Measurements from ENCODE around the gene TBCD. TPM values are rescaled to one million over a fixed set of nuclear protein-coding genes. Genes with fewer than 3 reads are reported as not detected.

TBCD gene
- total RNA-seq, 1 donor from 2014 or later, result 84.8 TPM

DNA sequence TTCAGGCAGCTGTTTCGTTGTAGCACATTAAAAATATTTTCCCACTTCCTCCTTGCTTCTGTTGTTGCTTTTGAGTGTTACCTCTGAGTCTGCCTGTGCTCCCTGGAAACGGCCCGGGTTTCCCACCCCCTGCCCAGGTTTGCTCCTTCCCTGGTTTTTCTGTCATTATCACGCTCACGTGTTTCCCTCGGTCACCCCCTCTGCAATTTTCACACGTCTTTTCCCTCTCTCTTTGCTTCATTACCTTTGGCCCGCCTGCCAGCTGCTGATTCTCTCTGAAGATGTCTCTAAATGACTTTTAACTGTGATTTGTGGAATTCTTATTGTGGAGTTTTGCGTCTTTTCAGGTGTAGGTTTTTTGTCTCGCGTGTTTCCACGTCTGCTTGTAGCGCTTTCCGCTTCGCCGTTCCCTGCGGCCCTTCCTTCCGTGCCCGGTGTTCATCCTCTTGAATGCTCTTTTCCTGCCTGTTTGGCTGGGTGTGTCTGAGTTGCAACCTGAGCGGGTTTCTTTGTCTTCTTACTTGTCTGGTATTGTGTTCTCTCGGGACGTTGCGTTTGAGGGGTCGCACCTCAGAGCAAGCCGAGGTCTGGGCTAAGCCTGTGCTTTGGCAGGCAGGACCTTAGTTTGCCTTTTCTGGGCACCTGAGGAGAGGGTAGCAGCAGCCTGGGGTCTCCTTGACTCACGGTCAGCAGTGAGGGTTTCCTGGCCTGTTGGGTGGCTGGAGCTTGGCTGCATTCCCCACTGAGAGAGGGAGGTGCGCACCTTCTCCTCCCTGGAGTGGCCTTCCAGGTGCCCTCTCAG lies 184.3 kb downstream of the TBCD start:
- DNase-seq (peak; percentile 14), ATAC-seq (no peak)
- intact Hi-C loops (cut with DNase I), result no loop called here
- H3K27ac ChIP-seq, result no peak overlapping the region
- H3K4me3 ChIP-seq, result no peak overlapping the region
- TF ChIP-seq, protein P1, sequence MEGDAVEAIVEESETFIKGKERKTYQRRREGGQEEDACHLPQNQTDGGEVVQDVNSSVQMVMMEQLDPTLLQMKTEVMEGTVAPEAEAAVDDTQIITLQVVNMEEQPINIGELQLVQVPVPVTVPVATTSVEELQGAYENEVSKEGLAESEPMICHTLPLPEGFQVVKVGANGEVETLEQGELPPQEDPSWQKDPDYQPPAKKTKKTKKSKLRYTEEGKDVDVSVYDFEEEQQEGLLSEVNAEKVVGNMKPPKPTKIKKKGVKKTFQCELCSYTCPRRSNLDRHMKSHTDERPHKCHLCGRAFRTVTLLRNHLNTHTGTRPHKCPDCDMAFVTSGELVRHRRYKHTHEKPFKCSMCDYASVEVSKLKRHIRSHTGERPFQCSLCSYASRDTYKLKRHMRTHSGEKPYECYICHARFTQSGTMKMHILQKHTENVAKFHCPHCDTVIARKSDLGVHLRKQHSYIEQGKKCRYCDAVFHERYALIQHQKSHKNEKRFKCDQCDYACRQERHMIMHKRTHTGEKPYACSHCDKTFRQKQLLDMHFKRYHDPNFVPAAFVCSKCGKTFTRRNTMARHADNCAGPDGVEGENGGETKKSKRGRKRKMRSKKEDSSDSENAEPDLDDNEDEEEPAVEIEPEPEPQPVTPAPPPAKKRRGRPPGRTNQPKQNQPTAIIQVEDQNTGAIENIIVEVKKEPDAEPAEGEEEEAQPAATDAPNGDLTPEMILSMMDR (IDR thresholded peaks at IDR 0.05), result no peak
- H3K36me3 ChIP-seq, result peaks cover 88% of the 10 kb centered on the region
- peaks cover 7% of the 10 kb centered on the region for H3K4me1 ChIP-seq
- H3K27me3 ChIP-seq (ENCODE audit: low read depth), result no peaks in the 10 kb centered on the region
- no peaks in the 10 kb centered on the region for H3K9me3 ChIP-seq

DNA sequence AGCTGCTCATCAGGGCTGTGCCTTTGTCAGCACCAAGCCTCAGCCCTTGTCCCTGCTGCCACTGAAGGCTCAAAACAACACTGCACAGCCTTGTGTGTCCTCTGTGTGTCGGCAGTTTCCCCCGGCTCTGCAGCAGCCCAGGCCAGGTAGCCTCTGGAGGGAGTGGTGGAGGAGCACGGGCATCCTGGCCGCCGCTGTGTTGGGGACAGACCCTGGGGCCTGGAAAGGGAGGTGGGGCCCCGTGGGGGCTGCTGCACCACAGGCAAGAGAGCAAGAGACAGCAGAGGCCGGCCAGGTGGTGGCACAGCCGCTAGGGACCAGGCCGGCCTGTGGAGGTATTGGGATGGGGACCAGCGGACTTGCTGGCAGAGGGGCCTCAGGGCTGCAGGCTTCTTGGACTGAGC lies 184.9 kb downstream of the TBCD start:
- intact Hi-C loops (cut with DNase I), result no loop called here
- DNase-seq (peak; percentile 42), ATAC-seq (no peak)
- TF ChIP-seq, protein P1 (IDR thresholded peaks at IDR 0.05), result no peak
- Histone ChIP-seq H3K9me3 (no peaks in the 10 kb centered on the region), H3K4me1 (peaks cover 7% of the 10 kb centered on the region), H3K27me3 (ENCODE audit: low read depth) (no peaks in the 10 kb centered on the region), H3K4me3 (no peak overlapping the region), H3K27ac (no peak overlapping the region), H3K36me3 (peaks cover 88% of the 10 kb centered on the region)

DNA sequence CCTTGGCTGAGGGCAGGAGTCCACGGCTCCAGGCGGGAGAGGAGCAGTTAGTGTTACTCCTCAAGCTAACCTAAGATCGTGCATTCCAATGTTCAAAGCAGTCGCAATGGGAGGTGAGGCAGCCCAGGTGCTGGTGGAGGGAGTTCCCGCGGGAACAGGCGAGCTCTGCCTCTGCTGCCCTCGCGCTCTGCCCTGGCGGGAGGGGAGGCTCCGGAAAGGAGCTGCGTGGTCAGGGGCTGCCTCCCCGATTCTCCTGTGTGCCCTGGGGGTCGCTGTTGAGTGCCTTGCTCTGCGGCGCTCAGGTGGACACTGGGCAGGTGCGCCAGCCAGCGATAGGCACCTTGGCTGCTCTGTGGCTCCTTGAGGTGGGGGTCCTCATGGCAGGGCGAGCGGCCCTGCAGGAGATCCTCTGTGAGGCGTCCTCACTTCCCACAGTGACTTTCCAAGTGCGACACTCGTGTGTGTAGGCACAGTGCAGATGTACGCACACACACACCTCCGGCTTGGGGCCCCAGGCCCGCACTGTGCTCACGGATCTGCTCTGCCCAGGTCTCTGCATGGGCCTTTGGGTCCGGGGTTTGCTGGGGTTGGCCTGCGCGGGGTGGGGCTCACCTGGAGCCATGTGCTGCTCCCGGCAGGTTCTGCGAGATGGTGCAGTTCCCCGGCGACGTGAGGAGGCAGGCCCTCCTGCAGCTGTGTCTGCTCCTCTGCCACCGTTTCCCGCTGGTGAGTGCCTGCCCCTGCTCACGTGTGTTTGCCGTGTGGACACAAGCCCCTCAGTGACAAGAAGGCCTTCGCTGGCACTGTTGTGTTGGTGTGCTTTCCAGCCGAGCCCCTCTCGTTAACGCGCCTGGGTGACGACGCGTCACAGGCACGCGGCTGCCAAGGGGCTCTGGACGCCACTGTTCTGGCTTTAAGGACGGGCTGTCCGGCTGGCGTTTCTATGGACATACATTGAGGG lies 185.8 kb downstream of the TBCD start:
- no peaks in the 10 kb centered on the region for H3K9me3 ChIP-seq
- H3K4me1 ChIP-seq, result peaks cover 7% of the 10 kb centered on the region
- no peaks in the 10 kb centered on the region for H3K27me3 ChIP-seq (ENCODE audit: low read depth)
- peak; percentile 44 for DNase-seq
- peaks cover 89% of the 10 kb centered on the region for H3K36me3 ChIP-seq
- ATAC-seq, result no peak
- intact Hi-C loops (cut with DNase I), result no loop called here
- TF ChIP-seq, protein P1 (IDR thresholded peaks at IDR 0.05), result no peak
- no peak overlapping the region for H3K4me3 ChIP-seq
- no peak overlapping the region for H3K27ac ChIP-seq

DNA sequence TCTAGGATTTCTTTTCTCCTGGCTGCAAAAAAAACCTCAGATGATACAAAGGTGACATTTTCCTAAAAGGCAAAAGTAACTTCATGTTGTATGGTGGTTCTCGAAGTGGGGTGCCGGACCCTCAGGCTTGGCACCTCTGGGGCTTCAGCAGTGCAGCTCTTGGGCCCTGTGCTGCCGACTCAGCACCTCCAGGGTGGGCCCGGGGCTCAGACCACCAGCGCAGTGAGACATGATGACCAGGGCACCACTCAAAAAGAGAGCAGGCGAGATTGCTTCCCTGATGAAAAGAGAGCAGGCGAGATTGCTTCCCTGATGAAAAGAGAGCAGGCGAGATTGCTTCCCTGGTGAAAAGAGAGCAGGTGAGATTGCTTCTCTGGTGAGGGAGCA lies 186.6 kb downstream of the TBCD start:
- Histone ChIP-seq H3K4me3 (no peak overlapping the region), H3K4me1 (peaks cover 7% of the 10 kb centered on the region), H3K27me3 (ENCODE audit: low read depth) (no peaks in the 10 kb centered on the region), H3K27ac (no peak overlapping the region), H3K9me3 (no peaks in the 10 kb centered on the region), H3K36me3 (peaks cover 89% of the 10 kb centered on the region)
- no peak for ATAC-seq
- intact Hi-C loops (cut with DNase I), result no loop called here
- TF ChIP-seq, protein P1 (IDR thresholded peaks at IDR 0.05), result no peak
- DNase-seq, result peak; percentile 28

DNA sequence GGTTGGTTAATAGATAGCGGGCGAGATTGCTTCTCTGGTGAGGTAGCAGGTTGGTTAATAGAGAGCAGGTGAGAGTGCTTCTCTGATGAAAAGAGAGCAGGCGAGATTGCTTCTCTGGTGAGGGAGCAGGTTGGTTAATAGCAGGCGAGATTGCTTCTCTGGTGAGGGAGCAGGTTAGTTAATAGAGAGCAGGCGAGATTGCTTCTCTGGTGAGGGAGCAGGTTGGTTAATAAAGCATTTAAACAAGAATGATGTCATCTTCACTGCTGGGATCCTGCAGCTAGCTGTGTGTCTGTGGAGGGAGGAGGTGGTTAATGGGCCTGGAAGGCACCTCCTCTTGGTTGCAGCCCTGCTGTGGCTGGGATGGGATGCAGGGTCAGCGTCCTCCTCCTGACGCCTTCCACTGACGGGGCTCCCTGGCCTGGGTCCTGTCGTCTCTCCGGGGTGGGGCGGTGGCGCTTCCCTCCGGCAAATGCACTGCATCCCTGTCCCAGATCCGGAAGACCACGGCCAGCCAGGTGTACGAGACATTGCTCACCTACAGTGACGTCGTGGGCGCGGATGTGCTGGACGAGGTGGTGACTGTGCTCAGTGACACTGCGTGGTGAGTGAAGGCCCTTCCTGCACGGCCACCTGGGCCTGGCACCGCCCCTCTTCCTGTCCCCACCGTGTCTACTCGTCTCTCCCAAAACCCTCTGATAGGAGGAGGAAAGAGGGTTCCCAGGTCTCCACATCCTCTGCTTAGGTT lies 187.2 kb downstream of the TBCD start:
- TF ChIP-seq, protein P1 (IDR thresholded peaks at IDR 0.05), result no peak
- Histone ChIP-seq H3K4me1 (peaks cover 7% of the 10 kb centered on the region), H3K27ac (no peak overlapping the region), H3K27me3 (ENCODE audit: low read depth) (no peaks in the 10 kb centered on the region), H3K9me3 (peaks cover 4% of the 10 kb centered on the region), H3K4me3 (no peak overlapping the region), H3K36me3 (peaks cover 89% of the 10 kb centered on the region)
- DNase-seq, result peak; percentile 49
- intact Hi-C loops (cut with DNase I), result no loop called here
- ATAC-seq, result peak in 1 of 2 donors; percentile 10

All from lower lobe of right lung (tissue), 2 donors.